Measurements from ENCODE around the gene ING5.

GRCh38 chr2:241673189-241673663 lies 28.6 kb upstream of the ING5 start:
- TF ChIP-seq CTCF (IDR thresholded peaks at IDR 0.05) = no peak
- TF ChIP-seq POLR2A (IDR thresholded peaks at IDR 0.05) = no peak

Data from uterus (tissue), 2 donors.